HUES48 (cell line): ENCODE data around the gene PDE4A.

Source experiments
- H3K27ac ChIP-seq: one replicate; pipeline ENCODE4 v1.7.0; 2013; ENCODE audit warnings: low read depth, low read length, inconsistent platforms
- H3K27me3 ChIP-seq: 2 replicates; pipeline ENCODE4 v1.6.1; 2013; ENCODE audit warnings: mild to moderate bottlenecking, low read length; ENCODE audit not compliant: control insufficient read depth, insufficient read depth
- H3K36me3 ChIP-seq: 2 replicates; pipeline ENCODE4 v1.6.1; 2013; ENCODE audit warnings: low read length; ENCODE audit not compliant: control insufficient read depth, insufficient read depth
- H3K4me1 ChIP-seq: 2 replicates; pipeline ENCODE4 v1.6.1; 2013; ENCODE audit warnings: mild to moderate bottlenecking, low read length; ENCODE audit not compliant: control insufficient read depth, insufficient read depth
- H3K4me3 ChIP-seq: 2 replicates; pipeline ENCODE4 v1.5.1; 2013; ENCODE audit warnings: mild to moderate bottlenecking, low read depth, low read length
- H3K9ac ChIP-seq: 2 replicates; pipeline ENCODE4 v1.6.1; 2013; ENCODE audit warnings: mild to moderate bottlenecking, low read depth, low read length, moderate library complexity
- H3K9me3 ChIP-seq: 2 replicates; pipeline ENCODE4 v1.6.1; 2013; ENCODE audit warnings: low read length; ENCODE audit not compliant: control insufficient read depth, insufficient read depth

Gene PDE4A

GRCh38 chr19:10431254-10431942 is 11.1 kb downstream of the PDE4A start:
- no peak overlapping the region for H3K9ac ChIP-seq
- no peaks in the 10 kb centered on the region for H3K9me3 ChIP-seq
- H3K27me3 ChIP-seq, result peaks cover 66% of the 10 kb centered on the region
- peak overlapping the region; percentile 46; the same call in 1 of the 2 replicates for H3K4me3 ChIP-seq
- H3K27ac ChIP-seq, result no peak overlapping the region
- H3K4me1 ChIP-seq, result no peaks in the 10 kb centered on the region
- no peaks in the 10 kb centered on the region for H3K36me3 ChIP-seq

- Histone ChIP-seq H3K27me3 (peaks cover 61% of the 10 kb centered on the region), H3K4me3 (peak overlapping the region; percentile 52; the same call in 1 of the 2 replicates), H3K27ac (no peak overlapping the region), H3K4me1 (no peaks in the 10 kb centered on the region), H3K9me3 (no peaks in the 10 kb centered on the region), H3K9ac (no peak overlapping the region), H3K36me3 (no peaks in the 10 kb centered on the region)
These were observed 11.8 kb downstream of the PDE4A start for GRCh38 chr19:10431943-10432735.

GRCh38 chr19:10432736-10433130 is 12.4 kb downstream of the PDE4A start:
- H3K9ac ChIP-seq, result no peak overlapping the region
- H3K36me3 ChIP-seq, result no peaks in the 10 kb centered on the region
- H3K27me3 ChIP-seq, result peaks cover 55% of the 10 kb centered on the region
- no peaks in the 10 kb centered on the region for H3K4me1 ChIP-seq
- no peak overlapping the region for H3K27ac ChIP-seq
- no peaks in the 10 kb centered on the region for H3K9me3 ChIP-seq
- no peak overlapping the region for H3K4me3 ChIP-seq

- H3K4me3 ChIP-seq, result no peak overlapping the region
- H3K9me3 ChIP-seq, result no peaks in the 10 kb centered on the region
- H3K9ac ChIP-seq, result no peak overlapping the region
- peaks cover 51% of the 10 kb centered on the region for H3K27me3 ChIP-seq
- no peaks in the 10 kb centered on the region for H3K36me3 ChIP-seq
- no peaks in the 10 kb centered on the region for H3K4me1 ChIP-seq
- no peak overlapping the region for H3K27ac ChIP-seq
These were observed 12.8 kb downstream of the PDE4A start for GRCh38 chr19:10433131-10433536.

- Histone ChIP-seq H3K27me3 (no peaks in the 10 kb centered on the region), H3K4me1 (no peaks in the 10 kb centered on the region), H3K9me3 (no peaks in the 10 kb centered on the region), H3K36me3 (no peaks in the 10 kb centered on the region), H3K4me3 (no peak overlapping the region), H3K9ac (no peak overlapping the region), H3K27ac (no peak overlapping the region)
These were observed 19.2 kb downstream of the PDE4A start for GRCh38 chr19:10439588-10439987.

GRCh38 chr19:10442698-10443097 is 22.4 kb downstream of the PDE4A start:
- Histone ChIP-seq H3K4me3 (no peak overlapping the region), H3K9me3 (no peaks in the 10 kb centered on the region), H3K4me1 (no peaks in the 10 kb centered on the region), H3K27me3 (no peaks in the 10 kb centered on the region), H3K27ac (no peak overlapping the region), H3K36me3 (no peaks in the 10 kb centered on the region), H3K9ac (no peak overlapping the region)

- H3K4me3 ChIP-seq, result no peak overlapping the region
- H3K27me3 ChIP-seq, result no peaks in the 10 kb centered on the region
- H3K4me1 ChIP-seq, result no peaks in the 10 kb centered on the region; the same call in 1 of the 2 replicates
- H3K9ac ChIP-seq, result no peak overlapping the region
- no peak overlapping the region for H3K27ac ChIP-seq
- H3K9me3 ChIP-seq, result no peaks in the 10 kb centered on the region
- no peaks in the 10 kb centered on the region for H3K36me3 ChIP-seq
These were observed 28.7 kb downstream of the PDE4A start for GRCh38 chr19:10449037-10449436.

- Histone ChIP-seq H3K27ac (no peak overlapping the region), H3K9me3 (no peaks in the 10 kb centered on the region), H3K9ac (no peak overlapping the region), H3K36me3 (no peaks in the 10 kb centered on the region), H3K4me3 (no peak overlapping the region), H3K4me1 (no peaks in the 10 kb centered on the region; the same call in 1 of the 2 replicates), H3K27me3 (no peaks in the 10 kb centered on the region)
These were observed 30.0 kb downstream of the PDE4A start for GRCh38 chr19:10450191-10450852.

- Histone ChIP-seq H3K9me3 (no peaks in the 10 kb centered on the region), H3K27me3 (no peaks in the 10 kb centered on the region), H3K27ac (no peak overlapping the region), H3K4me1 (no peaks in the 10 kb centered on the region; the same call in 1 of the 2 replicates), H3K9ac (no peak overlapping the region), H3K4me3 (no peak overlapping the region), H3K36me3 (no peaks in the 10 kb centered on the region)
These were observed 30.7 kb downstream of the PDE4A start for GRCh38 chr19:10450853-10451609.

GRCh38 chr19:10452726-10453618 is 32.6 kb downstream of the PDE4A start:
- no peak overlapping the region for H3K4me3 ChIP-seq
- no peaks in the 10 kb centered on the region for H3K27me3 ChIP-seq
- H3K9me3 ChIP-seq, result no peaks in the 10 kb centered on the region
- no peak overlapping the region for H3K27ac ChIP-seq
- H3K9ac ChIP-seq, result no peak overlapping the region
- no peaks in the 10 kb centered on the region for H3K36me3 ChIP-seq
- H3K4me1 ChIP-seq, result no peaks in the 10 kb centered on the region; the same call in 1 of the 2 replicates
